Uterus (tissue), 4 donors: ENCODE measurements around the gene INHBB. TPM values are rescaled to one million over a fixed set of nuclear protein-coding genes. Genes with fewer than 3 reads are reported as not detected.

Experiments used
- DNase-seq, 2 donors: peaks; one replicate each; pipeline ENCODE4 v3.0.0-alpha.2; 2019 to 2020
- H3K27ac ChIP-seq, 2 donors: fragments of 200-600 bp; sonication (generic); 1 replicate in 1 of 2; 2 replicates in 1 of 2; pipeline ENCODE4 v1.5.1; 2016 to 2018
- H3K27me3 ChIP-seq, 2 donors: fragments of 200-600 bp; sonication (generic); one replicate each; pipeline ENCODE4 v1.5.1; 2018 to 2019; ENCODE audit warnings: control low read depth in 1 of 2
- H3K36me3 ChIP-seq, 2 donors: fragments of 200-600 bp; sonication (generic); one replicate each; pipeline ENCODE4 v1.5.1; 2019; ENCODE audit warnings: control low read depth in 1 of 2
- H3K4me1 ChIP-seq, 2 donors: fragments of 200-600 bp; sonication (generic); one replicate each; pipeline ENCODE4 v1.5.1; 2018 to 2019; ENCODE audit warnings: control low read depth in 1 of 2
- H3K4me3 ChIP-seq, 2 donors: fragments of 200-600 bp; sonication (generic); 1 replicate in 1 of 2; 2 replicates in 1 of 2; pipeline ENCODE4 v1.5.1; 2018 to 2019; ENCODE audit warnings: mild to moderate bottlenecking in 1 of 2
- H3K9me3 ChIP-seq, 2 donors: fragments of 200-600 bp; sonication (generic); one replicate each; pipeline ENCODE4 v1.5.1; 2019; ENCODE audit warnings: control low read depth in 1 of 2
- CTCF ChIP-seq, 4 experiments: fragments of 200-600 bp in 2 of 4; fragments of 450-650 bp in 2 of 4; sonication (generic) in 2 of 4; IDR thresholded peaks; one replicate each; pipeline ENCODE4 v1.5.1; 2016 to 2019; ENCODE audit warnings: antibody characterized with exemption in 4 of 4, mild to moderate bottlenecking in 2 of 4, moderate library complexity in 1 of 4
- POLR2A ChIP-seq, 2 donors: fragments of 450-650 bp; IDR thresholded peaks; one replicate each; pipeline ENCODE4 v1.6.1; 2016; ENCODE audit warnings: antibody characterized with exemption in 2 of 2, mild to moderate bottlenecking in 1 of 2, moderate library complexity in 1 of 2
- intact Hi-C: fragments of 100-400 bp; cut with DNase I; formaldehyde crosslinking; loops from one replicate; pipeline ENCODE4 v1.15.1; 2023; ENCODE audit warnings: low total_unique reads
- total RNA-seq, 4 donors: library from RNA; depleted of rRNA in 3 of 4; stranded (reverse); fragments of >200 nt in 3 of 4; gene quantifications; one replicate each; pipeline versions ENCODE4 v1.1.0 to v1.2.4, GENCODE V29; 2014 to 2023
- donor health status: DM: yes; HTN: yes; CAD: no.

INHBB gene
- 10 to 100 TPM in 1 of 4 donors, 1 to 10 TPM in 2, under 1 TPM in 1; 0.35 to 18.1 (median 4.2) TPM for total RNA-seq

- no peak for TF ChIP-seq POLR2A (IDR thresholded peaks at IDR 0.05)
- no peak for TF ChIP-seq CTCF (IDR thresholded peaks at IDR 0.05)
- intact Hi-C loops, result loop anchor here (10.0 kb wide), 1 partner anchor 159 kb away; no protein-coding TSS in a partner anchor
- peaks cover 11 to 20% of the 10 kb centered on the region in 2 donors for H3K27me3 ChIP-seq
Measured at GRCh38 chr2:120346026-120346666, at the start of gene INHBB. INHBB (plus strand) TSS chr2:120346136; CDS start chr2:120346189, 53 bp downstream.

GRCh38 chr2:120298173-120298835 is 47.6 kb upstream of the INHBB start:
- Histone ChIP-seq H3K27me3 (no peaks in the 10 kb centered on the region), H3K4me3 (no peak overlapping the region), H3K4me1 (no peaks in the 10 kb centered on the region), H3K36me3 (no peaks in the 10 kb centered on the region), H3K27ac (no peak overlapping the region), H3K9me3 (no peaks in the 10 kb centered on the region)
- no peak for TF ChIP-seq POLR2A (IDR thresholded peaks at IDR 0.05)
- TF ChIP-seq CTCF (IDR thresholded peaks at IDR 0.05), result no peak
- intact Hi-C loops, result no loop called here
- DNase-seq, result no peak

More at GRCh38 chr2:120346026-120346666, at the start of gene INHBB:
- Histone ChIP-seq H3K4me3 (peak within 1 kb of the TSS; percentile 30 to 41), H3K9me3 (no peaks in the 10 kb centered on the region), H3K4me1 (no peaks in the 10 kb centered on the region), H3K27ac (peak within 1 kb of the TSS; percentile 48 to 60), H3K36me3 (no peaks in the 10 kb centered on the region)
- no peak for DNase-seq

GRCh38 chr2:120299004-120299403 is 46.9 kb upstream of the INHBB start:
- intact Hi-C loops, result no loop called here
- no peaks in the 10 kb centered on the region for H3K4me1 ChIP-seq
- no peak overlapping the region for H3K4me3 ChIP-seq
- H3K36me3 ChIP-seq, result no peaks in the 10 kb centered on the region
- no peaks in the 10 kb centered on the region for H3K9me3 ChIP-seq
- DNase-seq, result no peak
- TF ChIP-seq POLR2A (IDR thresholded peaks at IDR 0.05), result no peak
- no peak for TF ChIP-seq CTCF (IDR thresholded peaks at IDR 0.05)
- H3K27ac ChIP-seq, result no peak overlapping the region
- H3K27me3 ChIP-seq, result no peaks in the 10 kb centered on the region

DNA sequence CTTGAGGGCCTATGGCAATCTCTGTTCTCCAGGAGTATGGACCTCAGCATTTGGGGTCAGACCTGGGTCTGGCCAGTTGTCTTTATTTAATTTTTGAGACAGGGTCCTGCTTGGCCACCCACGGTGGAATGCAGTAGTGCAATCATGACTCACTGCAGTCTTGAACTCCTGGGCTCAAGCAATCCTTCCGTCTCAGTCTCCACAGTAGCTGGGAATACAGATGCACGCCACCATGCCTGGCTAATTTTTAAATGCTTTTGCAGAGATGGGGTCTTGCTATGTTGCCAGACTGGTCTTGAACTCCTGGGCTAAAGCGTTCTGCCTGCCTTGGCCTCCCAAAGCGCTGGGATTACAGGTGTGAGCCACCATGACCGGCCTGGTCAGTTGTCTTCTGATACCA is 46.4 kb upstream of the INHBB start:
- H3K4me1 ChIP-seq, result no peaks in the 10 kb centered on the region
- H3K9me3 ChIP-seq, result no peaks in the 10 kb centered on the region
- no peak overlapping the region for H3K4me3 ChIP-seq
- H3K27ac ChIP-seq, result no peak overlapping the region
- intact Hi-C loops, result no loop called here
- no peaks in the 10 kb centered on the region for H3K36me3 ChIP-seq
- DNase-seq, result no peak
- no peaks in the 10 kb centered on the region for H3K27me3 ChIP-seq
- TF ChIP-seq POLR2A (IDR thresholded peaks at IDR 0.05), result no peak
- no peak for TF ChIP-seq CTCF (IDR thresholded peaks at IDR 0.05)

GRCh38 chr2:120300385-120300784 is 45.6 kb upstream of the INHBB start:
- no peaks in the 10 kb centered on the region for H3K4me1 ChIP-seq
- no peak for TF ChIP-seq CTCF (IDR thresholded peaks at IDR 0.05)
- TF ChIP-seq POLR2A (IDR thresholded peaks at IDR 0.05), result no peak
- H3K36me3 ChIP-seq, result no peaks in the 10 kb centered on the region
- H3K27ac ChIP-seq, result no peak overlapping the region
- intact Hi-C loops, result no loop called here
- H3K27me3 ChIP-seq, result no peaks in the 10 kb centered on the region
- H3K9me3 ChIP-seq, result no peaks in the 10 kb centered on the region
- no peak overlapping the region for H3K4me3 ChIP-seq
- DNase-seq, result no peak
